Glutamatergic neuron (in vitro differentiated cells): ENCODE results near the gene CIITA. TPM values are rescaled to one million over a fixed set of nuclear protein-coding genes. Genes with fewer than 3 reads are reported as not detected.

ENCODE experiments used
- DNase-seq: peaks from one replicate; pipeline ENCODE4 v3.0.0; 2022
- H3K27ac Mint-ChIP-seq: one replicate; pipeline ENCODE4 v1.8.0; 2020; ENCODE audit warnings: mild to moderate bottlenecking, mixed read lengths, inconsistent platforms; ENCODE audit not compliant: unreplicated experiment
- H3K27me3 Mint-ChIP-seq: one replicate; pipeline ENCODE4 v1.8.0; 2020; ENCODE audit warnings: mild to moderate bottlenecking, moderate library complexity, mixed read lengths, inconsistent platforms; ENCODE audit not compliant: unreplicated experiment
- H3K36me3 Mint-ChIP-seq: one replicate; pipeline ENCODE4 v1.8.0; 2020; ENCODE audit warnings: mild to moderate bottlenecking, mixed read lengths, inconsistent platforms; ENCODE audit not compliant: unreplicated experiment
- H3K4me1 Mint-ChIP-seq: one replicate; pipeline ENCODE4 v1.8.0; 2020; ENCODE audit warnings: mild to moderate bottlenecking, low read depth, mixed read lengths, inconsistent platforms; ENCODE audit not compliant: unreplicated experiment
- H3K4me3 Mint-ChIP-seq: one replicate; pipeline ENCODE4 v1.8.0; 2020; ENCODE audit warnings: mild to moderate bottlenecking, mixed read lengths, inconsistent platforms; ENCODE audit not compliant: unreplicated experiment
- H3K9me3 Mint-ChIP-seq: one replicate; pipeline ENCODE4 v1.8.0; 2020; ENCODE audit warnings: mild to moderate bottlenecking, moderate library complexity, mixed read lengths, inconsistent platforms; ENCODE audit not compliant: unreplicated experiment
- CTCF ChIP-seq: fragments of 200-600 bp; sonication (generic); IDR thresholded peaks from one replicate; pipeline ENCODE4 v1.5.0; 2021; ENCODE audit not compliant: partially characterized antibody, unreplicated experiment
- total RNA-seq: library from RNA; stranded (reverse); fragmentation: NEBNext Ultra II Directional; extraction: Animal tissue kit (Norgen Biotek cat#: 25700); gene quantifications from one replicate; pipeline ENCODE4 v1.2.1, GENCODE V29; 2021; ENCODE audit not compliant: unreplicated experiment

Gene CIITA
- total RNA-seq, 1 donor from 2014 or later = 0.69 TPM

GRCh38 chr16:10967986-10968385 is 91.0 kb downstream of the CIITA start:
- Mint-ChIP-seq H3K36me3 (no peaks in the 10 kb centered on the region), H3K27me3 (peaks cover 3% of the 10 kb centered on the region), H3K4me1 (peaks cover 20% of the 10 kb centered on the region), H3K9me3 (peaks cover 4% of the 10 kb centered on the region), H3K4me3 (no peak overlapping the region), H3K27ac (no peak overlapping the region)
- DNase-seq = no peak
- TF ChIP-seq CTCF = no peak

GRCh38 chr16:10968498-10968897 is 91.5 kb downstream of the CIITA start:
- Mint-ChIP-seq H3K27ac (no peak overlapping the region), H3K27me3 (peaks cover 3% of the 10 kb centered on the region), H3K9me3 (peaks cover 4% of the 10 kb centered on the region), H3K4me3 (no peak overlapping the region), H3K36me3 (no peaks in the 10 kb centered on the region), H3K4me1 (peaks cover 24% of the 10 kb centered on the region)
- no peak for DNase-seq
- TF ChIP-seq CTCF = no peak

- Mint-ChIP-seq H3K36me3 (no peaks in the 10 kb centered on the region), H3K27me3 (peaks cover 3% of the 10 kb centered on the region), H3K27ac (no peak overlapping the region), H3K4me1 (peaks cover 19% of the 10 kb centered on the region), H3K9me3 (peaks cover 4% of the 10 kb centered on the region), H3K4me3 (no peak overlapping the region)
- no peak for TF ChIP-seq CTCF
- no peak for DNase-seq
These were observed 92.6 kb downstream of the CIITA start for GRCh38 chr16:10969615-10970014.

GRCh38 chr16:10970065-10970464 is 93.1 kb downstream of the CIITA start:
- Mint-ChIP-seq H3K36me3 (no peaks in the 10 kb centered on the region), H3K4me3 (no peak overlapping the region), H3K27me3 (no peaks in the 10 kb centered on the region), H3K4me1 (peaks cover 15% of the 10 kb centered on the region), H3K27ac (no peak overlapping the region), H3K9me3 (peaks cover 4% of the 10 kb centered on the region)
- no peak for TF ChIP-seq CTCF
- no peak for DNase-seq

- no peak overlapping the region for H3K27ac Mint-ChIP-seq
- peak; percentile 93 for TF ChIP-seq CTCF
- peak; percentile 39 for DNase-seq
- peaks cover 18% of the 10 kb centered on the region for H3K4me1 Mint-ChIP-seq
- peaks cover 2% of the 10 kb centered on the region for H3K27me3 Mint-ChIP-seq
- no peaks in the 10 kb centered on the region for H3K36me3 Mint-ChIP-seq
- H3K4me3 Mint-ChIP-seq = no peak overlapping the region
- peaks cover 4% of the 10 kb centered on the region for H3K9me3 Mint-ChIP-seq
These were observed 94.6 kb downstream of the CIITA start for GRCh38 chr16:10971560-10971961.
